ENCODE data around the gene ILF2.

DNA sequence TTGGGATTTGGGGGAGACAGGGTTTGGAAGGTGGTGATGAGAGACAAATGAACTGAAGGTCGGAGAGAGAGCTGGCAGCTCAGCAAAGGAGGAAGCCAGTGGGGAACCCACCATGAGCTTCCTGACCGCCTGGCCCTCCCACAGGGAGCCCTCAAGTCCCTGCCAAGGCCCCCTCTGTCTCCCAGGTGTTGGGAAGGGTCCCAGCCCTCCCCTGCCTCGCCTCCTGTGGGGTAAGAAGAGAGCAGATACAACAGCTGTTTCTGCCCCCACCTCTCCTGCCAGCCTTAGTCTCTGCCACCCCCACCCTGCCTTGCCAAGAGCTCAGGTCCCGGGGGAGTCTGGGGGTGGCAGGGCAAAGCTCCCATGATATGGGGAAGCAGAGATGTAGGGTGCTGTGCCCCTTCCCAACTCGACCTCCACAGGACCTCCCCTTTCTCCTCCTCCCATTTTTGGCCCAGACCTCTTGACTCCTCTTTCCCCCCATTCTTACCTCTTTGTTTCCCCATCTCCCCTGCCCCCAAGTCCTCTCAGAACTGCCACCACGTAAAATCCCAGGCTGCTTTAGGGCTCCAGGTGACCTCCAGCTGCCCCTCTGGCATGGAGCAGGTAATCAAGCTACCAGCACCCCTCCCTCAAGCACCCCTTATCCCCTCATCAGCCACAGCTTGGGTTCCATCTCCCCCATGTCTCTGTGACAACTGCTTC, 42.0 kb downstream of the ILF2 start:
- TF ChIP-seq YY1 (IDR thresholded peaks at IDR 0.05; ENCODE audit: low read depth), result no peak
- TF ChIP-seq CREB1 (IDR thresholded peaks at IDR 0.05; ENCODE audit: low read depth), result no peak
- no peak for TF ChIP-seq FOXM1 (IDR thresholded peaks at IDR 0.05; ENCODE audit: borderline replicate concordance, low read depth)
- TF ChIP-seq TEAD4 (IDR thresholded peaks at IDR 0.05), result no peak
- TF ChIP-seq EGR1 (IDR thresholded peaks at IDR 0.05), result no peak
- TF ChIP-seq CEBPB (IDR thresholded peaks at IDR 0.05), result no peak
- no peak for TF ChIP-seq ZBTB7A (IDR thresholded peaks at IDR 0.05; ENCODE audit: low read depth)
- no peak for TF ChIP-seq TCF12 (IDR thresholded peaks at IDR 0.05; ENCODE audit: low read depth)
- no peak for TF ChIP-seq RAD21 (IDR thresholded peaks at IDR 0.05; ENCODE audit: low read depth)
- TF ChIP-seq EP300 (IDR thresholded peaks at IDR 0.05; ENCODE audit: borderline replicate concordance), result no peak
- TF ChIP-seq, protein P1, sequence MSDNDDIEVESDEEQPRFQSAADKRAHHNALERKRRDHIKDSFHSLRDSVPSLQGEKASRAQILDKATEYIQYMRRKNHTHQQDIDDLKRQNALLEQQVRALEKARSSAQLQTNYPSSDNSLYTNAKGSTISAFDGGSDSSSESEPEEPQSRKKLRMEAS (IDR thresholded peaks at IDR 0.05), result no peak
